Kidney (tissue), 14 donors: ENCODE results near the gene DSN1. TPM values are rescaled to one million over a fixed set of nuclear protein-coding genes. Genes with fewer than 3 reads are reported as not detected.

ENCODE experiments used
- DNase-seq, 5 donors: peaks; one replicate each; pipeline ENCODE4 v3.0.0-alpha.2; 2013 to 2020
- FAIRE-seq: peaks from 2 replicates; lab custom pipeline; 2012; peaks lifted over from hg19 to GRCh38; lab: Jason Lieb, UNC
- H3K27ac ChIP-seq, 2 donors: one replicate each; pipeline ENCODE4 v1.7.0; 2013; ENCODE audit warnings: low read depth in 2 of 2, low read length in 2 of 2, inconsistent platforms in 1 of 2
- H3K27me3 ChIP-seq: one replicate; pipeline ENCODE4 v1.7.1; 2013; ENCODE audit warnings: low read length, inconsistent platforms; ENCODE audit not compliant: control insufficient read depth, insufficient read depth
- H3K36me3 ChIP-seq, 3 donors: one replicate each; pipeline versions ENCODE4 v1.7.0 to v1.7.1; 2013; ENCODE audit warnings: low read length in 3 of 3, control low read depth in 1 of 3, inconsistent platforms in 1 of 3; ENCODE audit not compliant: insufficient read depth in 3 of 3, control insufficient read depth in 2 of 3
- H3K4me1 ChIP-seq, 3 donors: one replicate each; pipeline versions ENCODE4 v1.7.0 to v1.7.1; 2013; ENCODE audit warnings: low read length in 3 of 3, inconsistent platforms in 1 of 3, low read depth in 1 of 3; ENCODE audit not compliant: control insufficient read depth in 2 of 3, insufficient read depth in 2 of 3
- H3K4me3 ChIP-seq, 3 donors: one replicate each; pipeline versions ENCODE4 v1.7.0 to v1.8.1; 2013; ENCODE audit warnings: low read length in 3 of 3, control low read depth in 1 of 3, inconsistent platforms in 1 of 3
- H3K9ac ChIP-seq, 3 donors: one replicate each; pipeline versions ENCODE4 v1.7.0 to v1.7.1; 2013; ENCODE audit warnings: low read length in 3 of 3, control low read depth in 1 of 3, inconsistent platforms in 1 of 3
- H3K9me3 ChIP-seq, 3 donors: one replicate each; pipeline versions ENCODE4 v1.7.0 to v1.7.1; 2013; ENCODE audit warnings: low read length in 3 of 3, control low read depth in 1 of 3, inconsistent platforms in 1 of 3; ENCODE audit not compliant: control insufficient read depth in 2 of 3, insufficient read depth in 1 of 3
- intact Hi-C: fragments of 100-400 bp; cut with DNase I; formaldehyde crosslinking; loops from one replicate; pipeline ENCODE4 v1.11.1; 2022
- polyA plus RNA-seq: library from polyadenylated mRNA; stranded (reverse); fragments of 350-450 nt; fragmentation: Illumina TruSeq; extraction: RNeasy Lipid Tissue Mini Kit (QIAGEN cat#74804); gene quantifications from one replicate; pipeline ENCODE4 v1.2.3, GENCODE V29; 2014; ENCODE audit warnings: low read depth, low replicate concordance; ENCODE audit not compliant: insufficient read depth
- total RNA-seq: library from RNA; stranded (reverse); fragmentation: NEBNext Ultra II Directional; extraction: Animal tissue kit (Norgen Biotek cat#: 25700); gene quantifications from one replicate; pipeline ENCODE4 v1.2.1, GENCODE V29; 2021
- TF ChIP-seq, protein P1 (sequence below): IDR thresholded peaks from 3 replicates; pipeline ENCODE4 v1.5.1; 2012; ENCODE audit warnings: mild to moderate bottlenecking, moderate library complexity, borderline replicate concordance; ENCODE audit not compliant: insufficient read depth; ENCODE audit errors: extremely low read depth
- donor health status: control.
- donor health status: control.
- donor health status: control.
- donor health status: control.
- donor health status: control.
- donor health status: DM: yes; HTN: yes; CAD: no.
- donor health status: Normal renal cell carcinoma (clear cell type).

DSN1 gene
- total and polyA plus RNA-seq, 2 donors from 2014 or later, result 6.0 to 8.3 TPM

DNA sequence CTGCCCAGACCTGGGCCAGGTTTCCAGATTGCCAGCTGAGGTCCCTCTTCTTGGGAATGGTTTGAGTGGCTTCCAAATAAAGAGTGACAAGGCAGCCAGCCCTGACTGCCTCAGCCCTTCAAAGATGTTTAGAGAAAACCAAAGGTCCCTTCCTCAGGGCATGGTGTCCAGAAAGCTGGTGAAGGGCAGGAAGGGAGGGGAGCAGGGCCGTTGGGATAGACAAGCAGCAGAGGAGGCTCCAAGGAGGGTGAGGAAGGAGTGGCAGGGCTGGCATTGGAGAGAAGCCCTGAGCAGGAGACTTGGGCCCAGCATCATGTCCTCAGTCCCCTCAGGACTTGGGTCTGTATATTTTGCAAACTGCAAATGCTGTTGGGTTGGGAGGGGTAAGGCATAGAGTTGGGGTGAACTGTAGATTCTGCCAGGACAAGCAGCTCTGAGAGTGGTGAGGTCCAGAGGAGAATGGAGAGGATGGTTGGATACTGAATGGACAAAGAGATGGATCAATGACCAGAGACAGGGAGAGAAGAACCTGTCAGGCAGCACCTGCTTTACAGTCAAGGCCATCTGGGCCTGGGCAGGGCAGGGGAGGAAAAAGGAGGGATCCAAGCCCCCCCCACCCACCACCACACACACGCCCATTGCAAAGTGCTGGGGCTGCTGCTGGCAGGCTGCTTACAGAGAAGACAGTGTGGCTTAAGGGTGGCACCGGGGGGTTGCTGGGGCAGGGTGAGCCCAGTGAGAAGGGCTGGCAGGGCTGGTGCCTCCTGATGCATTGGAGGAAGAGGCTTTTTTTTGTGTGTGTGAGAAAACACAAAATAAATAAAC is 5.5 kb upstream of the DSN1 start:
- H3K9me3 ChIP-seq, result no peaks in the 10 kb centered on the region
- intact Hi-C loops, result no loop called here
- H3K27me3 ChIP-seq, result no peaks in the 10 kb centered on the region
- H3K4me3 ChIP-seq, result no peak overlapping the region
- no peak overlapping the region for H3K9ac ChIP-seq
- no peaks in the 10 kb centered on the region for H3K4me1 ChIP-seq
- DNase-seq, result peak in 1 of 5 donors; percentile 48
- FAIRE-seq, result no peak
- TF ChIP-seq, protein P1, sequence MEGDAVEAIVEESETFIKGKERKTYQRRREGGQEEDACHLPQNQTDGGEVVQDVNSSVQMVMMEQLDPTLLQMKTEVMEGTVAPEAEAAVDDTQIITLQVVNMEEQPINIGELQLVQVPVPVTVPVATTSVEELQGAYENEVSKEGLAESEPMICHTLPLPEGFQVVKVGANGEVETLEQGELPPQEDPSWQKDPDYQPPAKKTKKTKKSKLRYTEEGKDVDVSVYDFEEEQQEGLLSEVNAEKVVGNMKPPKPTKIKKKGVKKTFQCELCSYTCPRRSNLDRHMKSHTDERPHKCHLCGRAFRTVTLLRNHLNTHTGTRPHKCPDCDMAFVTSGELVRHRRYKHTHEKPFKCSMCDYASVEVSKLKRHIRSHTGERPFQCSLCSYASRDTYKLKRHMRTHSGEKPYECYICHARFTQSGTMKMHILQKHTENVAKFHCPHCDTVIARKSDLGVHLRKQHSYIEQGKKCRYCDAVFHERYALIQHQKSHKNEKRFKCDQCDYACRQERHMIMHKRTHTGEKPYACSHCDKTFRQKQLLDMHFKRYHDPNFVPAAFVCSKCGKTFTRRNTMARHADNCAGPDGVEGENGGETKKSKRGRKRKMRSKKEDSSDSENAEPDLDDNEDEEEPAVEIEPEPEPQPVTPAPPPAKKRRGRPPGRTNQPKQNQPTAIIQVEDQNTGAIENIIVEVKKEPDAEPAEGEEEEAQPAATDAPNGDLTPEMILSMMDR, result no peak
- no peak overlapping the region for H3K27ac ChIP-seq
- H3K36me3 ChIP-seq, result no peaks in the 10 kb centered on the region

DNA sequence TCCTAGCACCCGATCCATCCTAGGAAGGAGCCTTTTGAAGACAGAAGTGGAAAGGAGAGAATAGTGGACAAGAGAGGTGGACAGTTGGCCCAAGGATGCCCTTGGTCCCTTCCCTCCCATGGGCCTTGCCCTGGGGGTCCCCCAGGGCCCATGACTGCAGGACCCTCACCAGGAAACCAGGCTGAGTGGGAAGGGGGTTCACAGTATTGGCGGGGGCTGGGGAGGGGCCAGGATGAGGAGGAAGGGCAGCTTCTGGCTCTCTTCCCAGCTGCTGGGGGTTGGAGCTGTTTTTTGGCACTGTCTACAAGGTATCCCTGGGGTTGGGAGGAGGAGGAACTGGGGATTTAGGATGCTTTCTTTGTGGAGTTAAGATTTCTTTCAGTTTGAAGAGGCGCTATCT is 4.0 kb upstream of the DSN1 start:
- H3K4me3 ChIP-seq, result no peak overlapping the region
- no peak for FAIRE-seq
- TF ChIP-seq, protein P1, result no peak

DNA sequence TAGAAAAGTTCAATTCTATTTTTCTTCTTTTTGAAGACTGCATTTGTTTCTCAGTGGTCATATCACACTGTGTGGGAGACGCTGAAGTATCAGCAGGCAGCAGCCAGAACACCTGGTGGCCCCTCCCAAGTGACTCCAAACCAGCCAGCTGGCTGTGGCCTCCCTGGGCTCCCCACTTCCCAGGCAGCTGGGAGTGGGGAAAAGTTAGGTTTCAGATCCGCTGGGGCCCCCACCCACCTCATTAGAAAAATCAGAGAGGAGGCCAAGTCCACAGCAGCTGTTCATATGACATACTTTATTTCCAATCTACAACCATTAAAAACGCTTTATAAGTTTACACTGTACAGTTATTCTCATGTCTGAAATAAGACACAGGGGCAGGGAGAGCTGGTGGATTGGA is 3.6 kb upstream of the DSN1 start:
- Histone ChIP-seq H3K4me3 (no peak overlapping the region), H3K27me3 (no peaks in the 10 kb centered on the region), H3K4me1 (peaks cover 0 to 4% (median 3%) of the 10 kb centered on the region in 3 donors), H3K36me3 (no peaks in the 10 kb centered on the region), H3K27ac (no peak overlapping the region), H3K9ac (no peak overlapping the region), H3K9me3 (no peaks in the 10 kb centered on the region)
- DNase-seq, result peak in 1 of 5 donors; percentile 8
- intact Hi-C loops, result no loop called here
- TF ChIP-seq, protein P1, result no peak
- no peak for FAIRE-seq

More for the DNA sequence above, 4.0 kb upstream of the DSN1 start:
- DNase-seq, result peak in 1 of 5 donors; percentile 18
- Histone ChIP-seq H3K9ac (no peak overlapping the region), H3K4me1 (peaks cover 0 to 4% (median 3%) of the 10 kb centered on the region in 3 donors), H3K9me3 (no peaks in the 10 kb centered on the region), H3K36me3 (no peaks in the 10 kb centered on the region), H3K27me3 (no peaks in the 10 kb centered on the region), H3K27ac (no peak overlapping the region)
- intact Hi-C loops, result no loop called here
